ENCODE data around the gene RETREG3.
A peak's percentile ranks its signal among the peaks of the same experiment; 100 is the strongest.
"Not testable (repeated sequence)": the region's sequence is repeated elsewhere in the genome, so short reads cannot be mapped to it uniquely, and the experiment has no call there.

RETREG3 gene, protein sequence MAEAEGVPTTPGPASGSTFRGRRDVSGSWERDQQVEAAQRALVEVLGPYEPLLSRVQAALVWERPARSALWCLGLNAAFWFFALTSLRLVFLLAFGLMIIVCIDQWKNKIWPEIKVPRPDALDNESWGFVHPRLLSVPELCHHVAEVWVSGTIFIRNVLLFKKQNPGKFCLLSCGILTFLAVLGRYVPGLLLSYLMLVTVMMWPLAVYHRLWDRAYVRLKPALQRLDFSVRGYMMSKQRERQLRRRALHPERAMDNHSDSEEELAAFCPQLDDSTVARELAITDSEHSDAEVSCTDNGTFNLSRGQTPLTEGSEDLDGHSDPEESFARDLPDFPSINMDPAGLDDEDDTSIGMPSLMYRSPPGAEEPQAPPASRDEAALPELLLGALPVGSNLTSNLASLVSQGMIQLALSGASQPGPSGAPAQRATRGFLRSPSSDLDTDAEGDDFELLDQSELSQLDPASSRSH

GRCh38 chr17:42609182-42609813, at the start of gene RETREG3, which contains the start of gene TUBG1:
Gene RETREG3, minus strand, starts transcription at chr17:42609374. Its CDS starts 50 bp downstream, at chr17:42609324.
Gene TUBG1, plus strand, starts transcription at chr17:42609683. Its CDS starts 55 bp downstream, at chr17:42609738.
- peak; percentile 99 to 100 (median 99) for DNase-seq

DNA sequence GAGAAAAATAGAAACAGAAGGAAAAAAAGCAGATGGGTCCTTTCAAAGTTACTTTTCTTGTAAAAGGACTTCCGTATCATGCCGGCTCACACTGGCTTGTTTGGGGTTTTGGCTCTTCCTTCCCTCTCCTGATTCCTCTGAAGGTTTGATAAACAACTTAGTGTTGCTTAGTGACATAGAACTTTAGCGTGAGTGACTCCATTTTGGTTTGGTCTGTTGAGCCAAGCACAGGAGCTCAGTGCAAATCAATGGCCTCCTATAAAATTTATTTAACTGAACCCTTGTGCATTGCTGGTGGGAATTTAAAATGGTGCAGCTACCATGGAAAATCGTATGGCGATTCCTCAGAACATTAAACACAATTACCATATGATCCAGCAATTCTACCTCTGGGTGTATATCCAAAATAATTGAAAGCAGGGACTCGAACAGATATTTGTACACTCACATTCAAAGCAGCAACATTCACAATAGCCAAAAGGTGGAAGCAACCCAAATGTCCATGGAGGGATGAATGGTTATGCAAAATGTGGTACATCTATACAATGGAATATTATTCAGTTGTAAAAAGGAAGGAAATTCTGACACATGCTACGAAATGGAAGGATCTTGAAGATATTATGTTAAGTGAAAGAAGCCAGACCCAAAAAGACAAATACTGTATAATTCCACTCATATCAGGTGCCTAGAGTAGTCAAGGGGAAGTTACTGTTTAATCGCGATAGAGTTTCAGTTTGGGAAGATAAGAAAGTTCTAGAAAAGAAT, 48.8 kb upstream of the RETREG3 start:
- DNase-seq, result no peak

DNA sequence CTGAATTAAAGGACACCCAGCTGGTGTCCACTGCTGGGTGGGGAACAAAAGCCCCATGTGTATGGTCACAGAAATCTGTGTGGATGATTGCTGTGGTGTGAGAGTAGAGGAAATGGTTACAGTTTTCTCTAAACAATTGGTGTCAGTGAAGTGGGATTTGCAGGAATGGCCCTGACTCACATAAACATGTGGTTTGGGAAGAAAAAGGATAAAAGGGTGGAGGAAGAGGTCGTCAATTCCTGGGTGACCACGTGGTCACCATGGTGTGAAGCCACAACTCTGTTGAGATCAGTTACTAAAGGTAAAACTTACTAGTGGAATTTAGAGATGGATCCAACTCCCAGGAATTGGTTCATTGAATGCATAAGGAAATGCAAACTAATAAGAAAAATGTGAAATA, 46.4 kb upstream of the RETREG3 start:
- DNase-seq, result no peak

GRCh38 chr17:42653179-42654124, 44.3 kb upstream of the RETREG3 start:
- DNase-seq, result no peak

DNA sequence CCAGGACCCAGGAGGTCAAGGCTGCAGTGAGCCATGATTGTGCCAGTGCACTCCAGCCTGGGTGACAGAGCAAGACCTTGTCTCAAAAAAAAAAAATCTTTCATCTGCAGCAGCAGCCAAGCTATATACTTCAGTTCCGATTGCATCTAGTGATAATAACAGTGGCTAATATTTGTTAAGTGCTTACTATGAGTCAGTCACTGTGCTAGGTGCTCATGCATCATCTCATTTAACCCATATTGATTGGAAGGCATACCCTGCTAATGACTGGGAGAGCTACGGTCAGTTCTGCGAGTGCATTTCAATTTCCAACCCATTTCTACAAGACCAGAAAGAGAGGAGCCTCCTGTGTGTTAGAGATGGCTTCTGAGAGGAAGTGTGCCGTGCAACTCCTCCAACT, 42.2 kb upstream of the RETREG3 start:
- no peak for DNase-seq

- DNase-seq, result no peak
Observed at GRCh38 chr17:42647778-42648177, 38.6 kb upstream of the RETREG3 start.

- DNase-seq, result peak in 2 of 3 experiments; percentile 20 to 62
Observed at GRCh38 chr17:42642336-42642735, 33.2 kb upstream of the RETREG3 start.

GRCh38 chr17:42640121-42640520, 30.9 kb upstream of the RETREG3 start:
- no peak for DNase-seq

GRCh38 chr17:42639525-42640113, 30.4 kb upstream of the RETREG3 start:
- no peak for DNase-seq

DNA sequence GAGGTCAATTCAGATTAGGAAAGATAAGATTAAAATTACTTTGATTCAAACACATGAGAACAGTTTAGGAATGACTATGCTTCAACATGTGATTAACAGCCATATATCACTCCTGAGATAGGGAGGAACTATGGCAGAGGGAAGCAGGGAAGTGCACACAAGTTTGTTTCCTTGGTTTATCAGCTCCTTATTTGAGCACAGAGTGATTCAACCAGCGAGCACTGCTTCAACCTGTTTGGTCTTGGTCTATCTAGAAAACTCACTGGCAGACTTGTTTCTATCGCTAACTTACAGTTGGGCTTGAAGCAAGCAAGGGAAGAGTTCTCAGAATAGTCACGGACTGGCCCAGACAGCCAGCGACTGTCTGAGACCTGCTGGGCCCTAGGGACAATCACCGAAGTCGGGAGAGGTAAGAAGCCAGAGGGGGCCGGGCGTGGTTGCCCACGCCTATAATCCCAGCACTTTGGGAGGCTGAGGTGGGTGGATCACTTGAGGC, 23.8 kb upstream of the RETREG3 start:
- no peak for DNase-seq

DNA sequence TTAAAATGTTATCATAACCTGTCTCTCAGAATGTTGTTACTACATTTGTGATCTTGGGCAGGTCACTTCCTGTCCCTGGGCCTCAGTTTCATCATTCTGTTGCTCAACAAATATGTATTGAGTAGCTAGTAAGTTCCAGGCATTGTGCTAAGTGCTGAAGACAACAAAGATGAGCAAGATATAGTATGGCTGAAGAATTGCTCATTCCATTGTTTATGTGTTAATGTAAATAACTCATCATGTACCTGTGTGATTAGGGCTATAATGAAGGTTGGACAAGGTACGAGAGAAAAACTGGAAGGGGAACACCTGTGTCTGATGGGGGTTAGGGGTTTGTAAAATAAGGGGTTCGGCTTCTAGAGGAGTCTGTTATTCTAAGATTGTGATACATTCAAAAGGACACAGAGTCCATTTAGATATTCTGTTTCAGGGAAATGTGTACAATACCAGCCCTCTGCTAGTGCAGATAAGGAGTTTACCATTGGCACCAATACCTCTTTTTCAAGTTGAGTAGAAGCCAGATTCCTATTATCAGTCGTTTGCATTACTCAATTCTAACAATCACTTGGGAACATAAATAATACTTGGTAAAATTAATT, 20.3 kb upstream of the RETREG3 start:
- no peak for DNase-seq

GRCh38 chr17:42627032-42627764, 18.0 kb upstream of the RETREG3 start:
- DNase-seq, result not testable (repeated sequence)

DNA sequence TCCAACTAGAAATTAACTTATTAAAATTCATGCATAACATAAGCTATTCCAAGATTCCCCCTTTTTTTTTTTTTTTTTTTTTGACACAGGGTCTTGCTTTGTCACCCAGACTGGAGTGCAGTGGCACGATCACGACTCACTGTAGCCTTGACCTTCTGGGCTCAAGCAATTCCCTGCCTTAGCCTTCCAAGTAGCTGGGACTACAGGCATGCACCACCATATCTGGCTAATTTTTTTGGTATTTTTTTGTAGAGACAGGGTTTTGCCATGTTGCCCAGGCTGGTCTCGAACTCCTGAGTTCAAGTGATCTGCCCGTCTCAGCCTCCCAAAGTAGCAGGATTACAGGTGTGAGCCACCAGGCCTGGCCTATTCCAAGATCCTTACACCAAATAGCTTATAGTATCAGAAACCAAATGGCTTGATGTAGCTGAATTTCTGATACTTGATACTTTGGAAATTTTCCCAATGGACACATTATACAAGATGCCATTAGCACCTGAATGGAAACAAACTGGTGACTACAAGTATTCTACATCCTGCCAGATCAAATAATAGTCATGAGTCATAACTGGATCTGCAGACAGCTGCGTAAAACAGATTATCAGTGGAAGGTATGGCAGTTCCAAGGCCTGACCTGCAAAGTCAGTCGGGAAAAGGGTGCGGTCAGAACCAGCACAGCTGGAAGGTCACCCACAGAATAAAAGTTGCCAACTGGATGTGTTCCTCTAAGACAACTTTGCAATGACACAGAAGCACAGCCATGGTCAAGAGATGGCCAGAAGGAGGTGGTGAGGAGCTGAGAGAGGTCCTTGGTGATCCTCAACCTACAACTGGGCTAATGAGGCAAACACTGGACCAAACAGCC, 14.8 kb upstream of the RETREG3 start:
- peak in 1 of 3 experiments; percentile 4 for DNase-seq

DNA sequence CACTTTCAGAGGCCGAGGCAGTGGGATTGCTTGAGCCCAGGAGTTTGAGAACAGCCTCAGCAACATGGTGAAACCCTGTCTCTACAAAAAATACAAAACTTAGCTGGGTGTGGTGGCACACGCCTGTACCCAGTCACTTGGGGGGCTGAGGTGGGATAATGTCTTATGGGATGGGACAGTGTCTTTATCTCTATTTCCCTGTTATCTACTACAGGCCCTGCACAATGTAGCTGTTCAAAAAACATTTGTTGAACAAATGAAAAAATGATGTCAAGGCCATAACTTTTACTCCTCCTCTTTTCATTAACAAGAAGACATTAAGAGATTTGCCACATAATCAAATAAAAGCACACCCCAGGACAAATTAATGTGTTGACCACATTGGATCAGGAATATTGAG, 14.1 kb upstream of the RETREG3 start:
- DNase-seq, result no peak

DNA sequence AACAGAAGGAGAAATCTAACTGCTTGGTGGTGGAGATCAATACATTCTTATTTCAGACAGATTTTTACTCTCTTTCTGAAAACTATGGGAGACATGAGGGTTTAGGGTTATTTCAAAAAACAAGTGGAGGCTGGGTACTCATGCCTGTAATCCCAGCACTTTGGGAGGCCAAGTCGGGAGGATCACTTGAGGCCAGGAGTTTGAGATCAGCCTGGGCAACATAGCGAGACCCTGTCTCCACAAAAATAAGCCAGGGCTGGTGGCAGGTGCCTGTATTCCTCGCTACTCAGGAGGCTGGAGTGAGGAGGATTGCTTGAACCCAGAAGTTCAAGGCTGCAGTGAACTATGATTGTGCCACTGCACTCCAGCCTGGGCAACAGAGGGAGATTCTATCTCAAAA, 12.8 kb upstream of the RETREG3 start:
- not testable (repeated sequence) for DNase-seq

- DNase-seq, result peak; percentile 29 to 67 (median 34)
Observed at GRCh38 chr17:42618442-42619150, 9.4 kb upstream of the RETREG3 start.

DNA sequence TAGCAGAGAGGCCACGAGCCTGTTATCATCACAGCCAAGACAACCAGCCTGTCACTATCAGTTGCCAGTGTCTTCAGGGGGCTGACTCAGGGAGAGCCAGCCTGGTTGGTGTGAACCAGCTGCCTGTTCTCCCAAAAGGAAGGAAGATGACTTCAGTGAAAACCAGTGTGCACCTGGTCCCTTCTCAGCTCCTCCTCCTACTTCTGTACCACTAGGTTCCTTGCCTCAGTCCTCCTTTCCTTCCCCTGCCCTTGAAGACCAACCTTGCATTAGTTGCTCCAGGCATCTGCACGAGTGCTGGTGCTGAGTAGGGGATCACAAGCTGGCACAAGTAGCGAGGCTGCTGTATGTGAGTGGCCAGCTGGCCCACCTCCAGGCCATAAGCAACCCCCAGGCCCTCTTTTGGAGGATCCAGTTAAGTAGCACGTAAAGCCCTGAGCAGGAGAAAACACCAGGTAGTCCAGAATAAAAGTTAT, 8.8 kb upstream of the RETREG3 start:
- no peak for DNase-seq

DNA sequence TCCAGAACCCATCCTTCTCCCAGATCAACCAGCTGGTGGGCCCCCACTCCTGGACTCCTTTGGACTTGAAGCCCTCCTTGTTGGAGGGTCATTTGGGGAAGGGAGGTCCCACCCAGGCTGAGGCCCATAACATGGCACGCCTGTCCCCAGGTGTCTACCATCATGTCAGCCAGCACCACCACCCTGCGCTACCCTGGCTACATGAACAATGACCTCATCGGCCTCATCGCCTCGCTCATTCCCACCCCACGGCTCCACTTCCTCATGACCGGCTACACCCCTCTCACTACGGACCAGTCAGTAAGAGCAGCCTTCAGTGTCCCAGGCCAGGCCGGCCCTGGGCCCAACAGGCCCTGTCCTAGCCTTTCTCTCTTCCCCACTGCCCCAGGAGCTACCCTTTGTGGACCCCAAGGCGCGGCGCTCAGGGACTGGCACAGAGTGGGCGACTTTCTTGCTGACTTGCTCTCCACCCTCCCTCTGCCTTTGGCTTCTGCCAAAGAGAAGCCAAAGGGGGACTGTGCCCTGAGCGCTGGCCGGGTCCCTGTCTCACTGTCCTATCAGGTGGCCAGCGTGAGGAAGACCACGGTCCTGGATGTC, 4.6 kb upstream of the RETREG3 start:
- no peak for DNase-seq

Measured in NCI-H1417 (cell line).